Dedifferentiated amniotic fluid mesenchymal stem cell (primary cell): ENCODE results near the gene EGFLAM.

ENCODE experiments used
- DNase-seq: peaks from one replicate; pipeline ENCODE4 v3.0.0-alpha.2; 2016; ENCODE audit errors: extremely low spot score

The EGFLAM gene

DNA sequence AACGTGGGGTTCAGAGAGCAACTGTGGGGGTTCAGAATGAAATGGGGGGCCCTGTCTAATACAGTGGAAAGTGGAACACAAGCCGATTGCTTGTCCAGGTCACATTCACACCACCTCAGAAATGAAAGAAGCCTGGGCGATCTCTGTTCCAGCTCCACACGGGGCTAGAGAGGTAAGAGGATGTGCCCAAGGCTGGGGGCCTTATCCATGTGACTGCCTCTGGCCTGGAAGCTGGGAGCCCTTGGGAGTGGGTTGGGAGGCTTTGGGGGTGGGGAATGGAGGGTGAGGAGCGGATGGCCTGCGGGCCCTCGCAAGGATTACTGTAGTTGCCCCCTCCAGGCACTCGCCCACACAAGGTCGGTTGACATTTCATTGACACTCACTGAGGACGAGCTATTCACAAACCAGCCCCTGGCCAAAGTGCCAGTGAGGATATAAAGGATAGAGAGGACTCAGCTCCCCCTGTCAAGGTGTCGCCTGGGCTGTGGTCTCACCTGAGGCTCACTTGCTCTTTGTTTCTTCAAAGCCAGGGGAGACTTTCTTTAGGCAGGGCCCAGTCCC lies 211.4 kb downstream of the EGFLAM start:
- no peak for DNase-seq

GRCh38 chr5:38471709-38472108 lies 213.3 kb downstream of the EGFLAM start:
- no peak for DNase-seq

DNA sequence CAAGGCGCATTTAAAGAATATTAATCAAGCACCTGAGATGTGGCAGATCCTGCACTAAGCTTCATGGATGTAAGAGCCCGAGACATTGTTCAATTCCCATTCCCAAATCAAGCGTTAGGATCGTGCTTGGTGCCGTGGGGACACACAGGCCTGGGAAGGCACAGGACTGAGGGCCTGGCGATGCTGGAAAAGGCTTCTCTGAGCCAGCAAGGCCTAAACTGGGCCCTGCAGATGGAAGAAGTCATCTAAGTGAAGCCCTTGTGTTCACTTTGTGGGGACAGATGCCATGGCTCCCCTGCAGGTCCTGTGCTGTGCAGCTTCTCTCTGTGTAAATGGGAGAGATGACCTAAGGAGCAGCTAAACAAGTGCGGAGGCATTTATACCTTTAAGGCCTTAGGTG lies 214.2 kb downstream of the EGFLAM start:
- no peak for DNase-seq

- DNase-seq: no peak
Observed at GRCh38 chr5:38473008-38473407, 214.6 kb downstream of the EGFLAM start.

- DNase-seq: no peak
Observed at GRCh38 chr5:38478166-38478565, 219.8 kb downstream of the EGFLAM start.

GRCh38 chr5:38478878-38479277 lies 220.5 kb downstream of the EGFLAM start:
- no peak for DNase-seq

DNA sequence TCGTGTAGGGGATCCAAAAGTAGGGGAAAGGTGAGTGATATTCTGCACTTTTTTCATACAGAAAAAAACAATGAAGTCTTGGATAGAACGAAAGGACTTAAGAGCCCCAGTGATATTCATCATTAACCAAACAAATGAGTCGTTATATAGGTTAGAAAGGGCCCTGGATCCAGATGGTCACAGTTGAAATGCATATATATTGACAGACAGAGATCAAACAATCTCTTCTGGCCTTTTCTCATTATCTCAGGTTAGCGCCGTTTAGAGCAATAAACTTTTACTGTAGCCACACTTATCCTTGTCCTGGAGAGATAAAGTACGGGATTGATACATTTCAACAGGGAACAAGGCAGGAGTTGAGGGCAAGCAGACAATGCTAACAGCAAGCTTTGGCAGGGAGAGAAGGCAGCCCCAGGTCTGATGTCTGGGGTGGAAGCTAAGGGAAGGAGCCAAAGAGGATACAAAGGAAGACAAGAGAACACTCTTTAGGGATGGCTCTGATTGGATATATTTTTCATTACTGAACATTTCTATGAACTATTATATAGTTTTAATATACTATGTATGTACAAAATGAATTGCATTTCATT lies 221.1 kb downstream of the EGFLAM start:
- DNase-seq: no peak

- DNase-seq: no peak
Observed at GRCh38 chr5:38483805-38484398, 225.5 kb downstream of the EGFLAM start.

- no peak for DNase-seq
Observed at GRCh38 chr5:38494175-38494574, 235.8 kb downstream of the EGFLAM start.

- DNase-seq: no peak
Observed at GRCh38 chr5:38494763-38495162, 236.4 kb downstream of the EGFLAM start.

DNA sequence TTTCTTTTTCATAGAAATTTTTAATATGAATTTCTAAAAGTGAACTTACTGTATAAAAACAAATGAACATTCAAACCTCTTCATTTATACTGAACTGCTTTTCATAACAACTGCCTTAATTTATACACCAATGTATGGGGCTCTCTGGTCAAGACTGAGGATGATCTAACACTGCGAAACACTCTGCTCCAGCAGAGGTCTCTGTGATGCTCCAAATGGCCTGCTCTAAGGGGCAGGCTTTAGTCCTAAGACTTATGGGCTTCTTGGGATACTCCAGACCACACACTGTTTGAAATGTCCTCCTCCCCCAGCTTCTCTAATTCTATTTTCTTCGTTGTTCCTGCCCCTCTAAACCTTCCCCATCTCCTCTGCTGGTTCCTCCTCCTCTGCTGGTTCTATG lies 239.6 kb downstream of the EGFLAM start:
- DNase-seq: no peak

DNA sequence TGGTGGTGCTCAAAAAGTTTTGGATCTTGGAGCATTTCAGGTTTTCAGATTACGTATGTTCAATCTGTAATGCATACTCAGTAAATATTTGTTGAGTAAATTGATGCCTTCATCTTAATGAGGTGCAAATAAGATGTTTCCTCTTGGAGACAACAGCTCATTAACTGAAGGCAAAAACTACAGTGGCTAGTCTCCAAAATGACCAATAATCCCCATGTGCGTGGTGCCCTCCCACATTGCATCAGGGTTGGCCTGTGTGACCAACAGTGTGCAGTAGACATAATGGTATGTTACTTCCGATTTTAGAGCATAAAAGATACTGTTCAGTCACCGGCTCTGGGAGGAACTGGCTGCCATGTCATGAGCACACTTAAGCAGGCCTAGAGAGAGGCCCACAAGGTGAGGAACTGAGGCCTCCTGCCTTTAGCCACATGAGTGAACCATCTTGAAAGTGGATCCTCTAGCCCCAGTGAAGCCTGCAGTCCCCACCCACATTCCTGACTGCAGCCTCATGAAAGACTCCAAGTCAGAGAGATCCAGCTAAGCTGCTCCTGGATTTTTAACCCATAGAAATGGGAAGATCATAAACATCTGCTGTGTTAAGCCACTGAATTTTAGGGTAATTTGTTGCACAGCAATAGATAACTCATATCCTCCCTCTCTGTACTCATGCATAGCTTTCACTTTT lies 242.4 kb downstream of the EGFLAM start:
- DNase-seq: peak; percentile 37

- DNase-seq: no peak
Observed at GRCh38 chr5:38506302-38506701, 247.9 kb downstream of the EGFLAM start.

- peak; percentile 67 for DNase-seq
Observed at GRCh38 chr5:38509185-38509584, 250.8 kb downstream of the EGFLAM start.
